Activated naive CD8-positive, alpha-beta T cell treated with anti-CD3 and anti-CD28 coated beads, Interleukin-2, amount 50 U/mL, for 16 hours (primary cell): ENCODE measurements around the gene SKIC2.
A peak's percentile ranks its signal among the peaks of the same experiment; 100 is the strongest.
"Not testable (repeated sequence)": the region's sequence is repeated elsewhere in the genome, so short reads cannot be mapped to it uniquely, and the experiment has no call there.

Source experiments
- DNase-seq: peaks from one replicate; pipeline ENCODE4 v3.0.0-alpha.2; 2020; ENCODE audit warnings: low read depth, low spot score

The SKIC2 gene

GRCh38 chr6:31968791-31969711 lies 10.1 kb downstream of the SKIC2 start:
- DNase-seq: no peak

- no peak for DNase-seq
Measured at GRCh38 chr6:31969712-31970603, 11.0 kb downstream of the SKIC2 start.

- DNase-seq: no peak
Measured at GRCh38 chr6:31970604-31971271, 11.8 kb downstream of the SKIC2 start.

GRCh38 chr6:31971279-31971992 lies 12.5 kb downstream of the SKIC2 start:
- no peak for DNase-seq

GRCh38 chr6:31971993-31972708 lies 13.2 kb downstream of the SKIC2 start, which contains the start of gene DXO:
Gene DXO, minus strand, starts transcription at chr6:31972138. Its CDS starts 463 bp downstream, at chr6:31971675.
- peak; percentile 95 for DNase-seq

- DNase-seq: no peak
Measured at GRCh38 chr6:31972709-31973350, 13.9 kb downstream of the SKIC2 start.

GRCh38 chr6:31976065-31976464 lies 17.1 kb downstream of the SKIC2 start:
- DNase-seq: not testable (repeated sequence)

GRCh38 chr6:31977816-31978431 lies 18.9 kb downstream of the SKIC2 start:
- DNase-seq: no peak

GRCh38 chr6:31978831-31979230 lies 19.9 kb downstream of the SKIC2 start:
- no peak for DNase-seq

GRCh38 chr6:31979238-31979898 lies 20.4 kb downstream of the SKIC2 start:
- no peak for DNase-seq

GRCh38 chr6:31980195-31980876 lies 21.4 kb downstream of the SKIC2 start:
- not testable (repeated sequence) for DNase-seq

- not testable (repeated sequence) for DNase-seq
Measured at GRCh38 chr6:31980998-31981397, 22.0 kb downstream of the SKIC2 start.

GRCh38 chr6:31981744-31982143 lies 22.8 kb downstream of the SKIC2 start, which contains the start of gene C4A:
Gene C4A, plus strand, starts transcription at chr6:31982057. Its CDS starts 51 bp downstream, at chr6:31982108.
- DNase-seq: not testable (repeated sequence)

GRCh38 chr6:31989363-31989762 lies 30.4 kb downstream of the SKIC2 start:
- DNase-seq: not testable (repeated sequence)

- not testable (repeated sequence) for DNase-seq
Measured at GRCh38 chr6:31994421-31994820, 35.4 kb downstream of the SKIC2 start.

GRCh38 chr6:31996385-31996784 lies 37.4 kb downstream of the SKIC2 start:
- not testable (repeated sequence) for DNase-seq

- DNase-seq: not testable (repeated sequence)
Measured at GRCh38 chr6:32002546-32003268, 43.7 kb downstream of the SKIC2 start.
